Measurements from ENCODE around the gene RGMB.

RGMB gene

GRCh38 chr5:98836175-98836574, 62.7 kb downstream of the RGMB start:
- no peak for DNase-seq

GRCh38 chr5:98839469-98840383, 66.3 kb downstream of the RGMB start:
- peak; percentile 1 for DNase-seq

GRCh38 chr5:98840946-98841345, 67.5 kb downstream of the RGMB start:
- no peak for DNase-seq

- DNase-seq = no peak
These were observed 70.0 kb downstream of the RGMB start for GRCh38 chr5:98843481-98843880.

- no peak for DNase-seq
These were observed 71.4 kb downstream of the RGMB start for GRCh38 chr5:98844865-98845264.

GRCh38 chr5:98845878-98846277, 72.4 kb downstream of the RGMB start:
- no peak for DNase-seq
